Effector CD4-positive, alpha-beta T cell (primary cell): ENCODE data around the gene NUTM2A.
"Not testable (repeated sequence)": the region's sequence is repeated elsewhere in the genome, so short reads cannot be mapped to it uniquely, and the experiment has no call there.

Experiments used
- DNase-seq: peaks from one replicate; pipeline ENCODE4 v3.0.0-alpha.2; 2020
- total RNA-seq: gene quantifications from one replicate; lab custom pipeline; 2026; lab: John Stamatoyannopoulos, UW

The NUTM2A gene, protein sequence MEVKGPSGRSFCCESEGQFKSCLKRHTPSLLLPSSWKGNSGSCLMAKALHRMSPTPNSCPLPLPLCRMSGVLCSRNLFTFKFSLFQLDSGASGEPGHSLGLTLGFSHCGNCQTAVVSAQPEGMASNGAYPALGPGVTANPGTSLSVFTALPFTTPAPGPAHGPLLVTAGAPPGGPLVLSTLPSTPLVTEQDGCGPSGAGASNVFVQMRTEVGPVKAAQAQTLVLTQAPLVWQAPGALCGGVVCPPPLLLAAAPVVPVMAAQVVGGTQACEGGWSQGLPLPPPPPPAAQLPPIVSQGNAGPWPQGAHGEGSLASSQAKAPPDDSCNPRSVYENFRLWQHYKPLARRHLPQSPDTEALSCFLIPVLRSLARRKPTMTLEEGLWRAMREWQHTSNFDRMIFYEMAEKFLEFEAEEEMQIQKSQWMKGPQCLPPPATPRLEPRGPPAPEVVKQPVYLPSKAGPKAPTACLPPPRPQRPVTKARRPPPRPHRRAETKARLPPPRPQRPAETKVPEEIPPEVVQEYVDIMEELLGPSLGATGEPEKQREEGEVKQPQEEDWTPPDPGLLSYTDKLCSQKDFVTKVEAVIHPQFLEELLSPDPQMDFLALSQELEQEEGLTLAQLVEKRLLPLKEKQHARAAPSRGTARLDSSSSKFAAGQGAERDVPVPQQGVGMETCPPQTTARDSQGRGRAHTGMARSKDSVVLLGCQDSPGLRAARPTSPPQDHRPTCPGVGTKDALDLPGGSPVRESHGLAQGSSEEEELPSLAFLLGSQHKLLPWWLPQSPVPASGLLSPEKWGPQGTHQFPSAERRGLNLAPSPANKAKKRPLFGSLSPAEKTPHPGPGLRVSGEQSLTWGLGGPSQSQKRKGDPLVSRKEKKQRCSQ
- total RNA-seq = 0.75 reads per million

DNA sequence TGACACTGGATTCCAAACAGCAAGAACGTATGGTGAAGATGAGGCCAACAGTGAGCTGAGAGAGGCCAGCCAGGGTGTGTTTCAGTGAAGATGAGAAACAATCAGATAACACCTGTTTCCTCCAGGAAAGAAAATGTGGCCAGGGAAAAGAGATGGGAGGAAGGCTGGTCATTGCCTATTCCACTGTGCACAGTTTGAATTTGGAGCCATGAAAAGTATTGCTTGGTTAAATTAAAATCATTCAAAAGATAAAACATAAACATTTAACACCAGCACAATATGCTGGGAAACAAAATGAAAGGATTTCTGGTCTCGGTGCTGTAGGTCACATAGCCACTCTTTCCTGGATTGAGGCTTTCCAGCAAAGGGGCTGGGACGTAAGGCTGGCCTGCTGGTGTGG is at the start of gene NUTM2A:
Gene NUTM2A (plus strand): TSS at position 301 of the 400 bp plus-strand sequence. CDS start 383 bp downstream, outside the sequence.
- not testable (repeated sequence) for DNase-seq

DNA sequence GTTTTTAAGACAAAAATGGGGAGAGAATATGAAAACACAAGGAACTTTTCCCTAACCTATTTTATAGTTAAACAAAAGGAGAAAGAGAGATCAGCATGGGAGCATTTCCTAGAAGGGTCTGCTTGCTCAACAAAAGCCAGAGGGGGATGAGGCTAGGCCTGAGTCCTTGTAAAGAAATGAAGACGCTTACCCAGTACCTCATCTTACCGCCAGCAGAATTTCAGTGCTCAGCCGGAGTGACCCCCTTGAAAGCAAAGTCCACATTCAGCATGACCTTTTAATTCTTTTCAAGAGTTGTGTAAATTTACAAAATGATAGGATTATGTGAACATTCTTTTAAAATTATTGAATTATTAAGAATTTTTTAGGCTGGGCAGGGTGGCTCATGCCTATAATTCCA is 47.7 kb upstream of the NUTM2A start:
- not testable (repeated sequence) for DNase-seq

DNA sequence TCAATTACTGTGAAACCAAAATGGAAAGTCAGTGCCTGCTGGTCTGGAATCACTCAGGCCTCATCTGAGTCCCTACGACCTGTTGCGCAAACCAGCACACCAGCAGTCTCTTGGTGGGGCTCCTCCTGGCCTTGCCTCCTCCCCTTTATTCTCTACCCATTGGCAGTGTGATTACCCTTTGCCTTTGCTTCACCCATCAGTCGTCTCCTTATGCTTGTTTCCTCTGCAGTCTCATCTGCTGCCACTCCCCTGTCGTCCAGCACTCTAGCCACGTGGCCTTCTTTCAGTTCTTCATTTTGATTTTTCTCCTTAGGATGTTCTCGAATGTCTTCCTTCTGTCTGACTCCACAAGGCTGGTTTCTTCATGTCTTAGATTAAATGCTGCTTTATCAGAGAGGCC is 40.8 kb upstream of the NUTM2A start:
- not testable (repeated sequence) for DNase-seq

DNA sequence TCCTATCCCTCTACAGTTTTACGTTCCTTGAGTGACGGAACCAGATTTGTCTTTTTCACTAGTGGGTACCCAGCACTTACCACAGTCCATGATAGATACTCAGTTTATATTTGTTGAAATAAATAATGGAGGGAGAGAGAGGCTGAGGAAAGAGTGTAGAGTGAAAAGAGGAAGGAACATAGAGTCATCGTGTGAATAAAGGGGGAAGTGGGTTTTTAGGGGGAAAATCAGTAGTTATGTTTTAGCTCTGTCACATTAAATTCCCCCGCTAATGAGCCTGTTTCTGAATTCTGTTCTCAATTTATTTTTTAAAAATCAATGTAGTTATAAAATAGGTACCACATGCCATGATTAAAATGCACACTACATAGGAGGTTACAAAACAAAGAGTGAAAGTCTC is 39.2 kb upstream of the NUTM2A start:
- DNase-seq = not testable (repeated sequence)

DNA sequence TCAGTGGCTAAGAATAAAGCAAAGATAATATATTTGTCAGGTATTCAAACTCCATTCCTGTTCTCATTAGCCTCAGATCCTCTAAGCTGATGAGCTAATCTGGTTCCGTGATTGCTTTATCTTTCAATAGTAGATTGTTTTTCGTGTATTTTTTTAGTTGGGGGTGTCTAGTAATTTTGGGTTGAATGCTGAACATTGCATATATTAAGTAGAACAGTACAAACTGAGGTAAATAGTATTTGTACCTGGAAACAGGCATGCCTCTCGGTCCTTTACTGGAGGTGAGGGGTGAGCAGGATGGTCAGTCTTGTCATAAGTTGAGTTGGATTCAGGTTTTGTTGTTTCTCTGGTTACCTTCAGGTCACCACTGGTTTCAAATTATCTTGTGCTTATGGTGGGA is 37.7 kb upstream of the NUTM2A start:
- not testable (repeated sequence) for DNase-seq

DNA sequence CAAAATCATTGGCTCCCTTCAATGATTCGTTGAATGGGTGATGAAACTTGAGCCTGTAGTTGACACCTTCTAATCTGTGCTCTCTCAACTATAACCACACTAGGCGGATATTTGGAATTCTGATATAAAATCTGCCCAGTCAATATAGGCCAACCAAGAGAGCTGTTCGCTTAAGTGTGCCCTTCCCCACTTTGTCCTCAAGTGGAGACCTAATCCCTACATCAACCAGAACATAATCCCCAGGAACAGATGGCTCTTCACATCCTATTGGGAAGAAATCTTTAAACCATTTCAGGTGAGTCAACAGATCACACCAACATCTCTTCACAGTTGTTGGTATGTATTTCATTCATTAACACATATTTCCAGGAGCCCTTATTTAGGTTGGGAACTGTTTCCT is 33.4 kb upstream of the NUTM2A start:
- DNase-seq = not testable (repeated sequence)

DNA sequence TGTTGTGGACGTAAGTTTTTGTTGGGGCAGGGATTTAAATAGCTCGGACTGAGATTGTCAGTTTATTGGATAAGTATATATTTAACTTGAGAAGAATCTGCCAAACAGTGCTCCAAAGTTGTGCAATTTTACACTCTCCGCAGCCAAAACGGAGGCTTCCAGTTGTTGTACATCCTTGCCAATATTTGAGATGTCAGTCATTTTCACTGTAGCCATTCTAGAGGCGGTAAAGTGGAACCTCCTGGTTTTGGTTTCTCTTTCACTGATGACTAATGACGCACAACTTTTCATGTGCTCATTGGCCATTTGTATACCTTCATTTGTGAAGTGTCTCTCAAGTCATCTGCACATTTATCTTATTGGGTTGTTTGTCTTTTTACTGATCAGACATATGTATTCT is 24.3 kb upstream of the NUTM2A start:
- DNase-seq = peak; percentile 6

DNA sequence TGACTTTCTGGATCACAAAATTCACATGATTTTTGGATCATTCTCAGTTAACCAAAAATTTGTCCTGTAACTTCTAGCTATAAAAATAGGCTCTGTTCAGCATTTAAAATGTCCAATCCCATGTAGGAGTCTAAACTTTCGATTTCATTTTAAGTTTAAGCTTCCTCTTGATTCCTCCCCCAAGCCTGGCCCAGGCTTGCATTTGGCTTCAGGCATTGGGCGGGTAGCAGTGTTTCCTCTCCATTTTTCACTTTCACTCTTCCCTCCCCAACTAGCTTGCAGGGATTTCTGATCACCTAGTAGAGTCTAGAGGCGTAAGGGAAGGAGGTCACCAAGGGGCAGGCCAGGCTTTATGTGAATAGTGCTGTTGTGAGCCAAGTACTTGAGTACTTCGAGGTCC is 20.4 kb upstream of the NUTM2A start:
- DNase-seq = not testable (repeated sequence)

DNA sequence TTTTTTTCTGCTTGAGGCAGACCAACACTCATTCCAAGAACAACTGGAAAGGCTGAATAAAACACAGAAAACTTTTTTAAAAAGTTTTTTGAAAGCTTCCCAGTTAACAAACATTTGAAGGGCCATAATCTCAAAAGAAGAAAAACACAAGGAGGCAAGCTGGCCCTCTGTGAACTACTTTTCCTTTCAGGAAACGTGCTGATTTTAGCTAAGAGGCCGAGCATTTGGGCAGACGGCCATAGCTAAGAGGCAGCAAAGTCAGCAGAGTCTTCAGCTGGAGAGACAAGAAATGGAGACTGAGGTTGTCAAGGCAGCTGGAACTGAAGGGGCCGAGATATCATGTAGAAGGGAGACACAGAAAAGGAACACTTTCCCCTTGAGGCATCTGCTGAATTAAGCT is 18.3 kb upstream of the NUTM2A start:
- not testable (repeated sequence) for DNase-seq

DNA sequence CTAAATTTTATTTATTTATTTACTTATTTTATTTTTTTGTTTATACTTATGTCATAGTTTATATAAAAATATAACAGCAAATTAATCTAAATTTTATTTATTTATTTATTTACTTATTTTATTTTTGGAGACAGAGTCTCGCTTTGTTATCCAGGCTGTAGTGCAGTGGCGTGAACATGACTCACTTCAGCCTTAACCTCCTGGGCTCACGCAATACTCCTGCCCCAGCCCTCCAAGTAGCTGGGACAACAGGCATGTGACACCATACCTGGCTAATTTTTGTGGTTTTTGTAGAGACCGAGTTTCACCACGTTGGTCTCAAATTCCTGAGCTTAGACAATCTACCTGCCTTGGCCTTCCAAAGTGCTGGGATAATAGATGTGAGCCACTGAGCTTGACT is 14.9 kb upstream of the NUTM2A start:
- not testable (repeated sequence) for DNase-seq

DNA sequence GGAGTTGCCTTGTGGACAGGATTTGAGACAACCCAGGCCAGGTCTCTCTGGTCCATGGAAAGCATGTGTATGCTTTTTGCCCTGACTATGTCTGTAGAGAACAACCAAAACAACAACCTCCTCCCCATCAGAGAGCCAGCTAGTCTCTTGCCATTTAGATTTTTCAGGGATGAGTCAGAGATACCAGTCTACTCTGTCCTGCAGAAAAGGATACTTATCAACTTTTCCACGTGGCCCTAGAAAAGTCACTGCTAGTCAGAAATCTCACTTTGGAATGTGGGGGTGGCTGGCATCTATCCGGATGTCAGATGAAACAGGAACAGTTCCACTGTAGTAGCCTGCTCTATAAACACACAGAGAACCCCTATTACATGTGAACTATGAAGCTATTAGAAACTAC is 13.4 kb upstream of the NUTM2A start:
- not testable (repeated sequence) for DNase-seq

DNA sequence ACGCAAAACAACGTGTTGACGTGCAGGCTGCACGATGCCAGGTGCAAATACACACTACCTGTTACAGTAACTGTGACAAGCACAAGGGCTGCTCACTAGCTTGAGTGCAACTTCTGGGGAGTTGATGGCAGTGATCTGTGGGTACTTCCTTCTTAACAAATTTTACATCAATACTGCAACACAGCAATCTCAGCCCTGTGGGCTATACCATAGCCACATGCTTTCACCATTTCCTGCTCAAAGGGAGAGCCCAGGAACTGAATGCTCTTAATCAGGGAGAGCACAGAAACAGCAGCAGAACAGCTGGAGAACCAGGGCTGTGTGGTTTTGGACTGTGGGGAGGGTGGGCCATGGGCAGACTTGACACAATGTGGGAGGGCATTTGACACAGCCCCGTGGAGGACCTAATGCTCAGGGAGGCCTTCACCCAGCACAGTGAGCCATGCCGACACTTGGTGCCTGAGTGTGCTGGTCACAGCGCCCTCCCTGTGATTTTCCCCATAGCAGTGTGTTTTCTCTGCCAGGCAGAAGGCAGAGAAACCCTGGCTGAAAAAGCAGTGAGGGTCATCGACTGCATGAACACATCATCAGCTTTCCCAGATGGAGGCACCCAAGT is 12.0 kb upstream of the NUTM2A start:
- DNase-seq = not testable (repeated sequence)

DNA sequence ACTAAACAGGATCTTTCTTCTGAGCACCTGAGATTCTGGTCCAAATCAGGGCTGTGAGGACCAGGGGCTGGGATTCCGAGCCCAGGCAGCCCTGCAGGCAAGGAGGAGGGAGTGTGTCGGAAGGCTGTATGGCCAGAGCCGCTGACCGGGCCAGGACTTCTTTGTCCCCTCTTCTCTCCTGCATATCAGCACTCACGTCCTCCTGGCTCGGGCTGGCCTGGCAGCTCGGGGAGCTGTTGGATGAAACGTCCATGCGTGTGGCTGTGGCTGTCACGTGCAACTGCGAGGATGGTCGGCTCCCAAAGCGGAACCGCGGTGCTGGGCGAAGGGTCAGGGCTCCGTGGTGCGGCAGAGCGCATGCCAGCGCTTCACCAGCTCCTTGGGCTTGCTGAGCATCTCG is 11.4 kb upstream of the NUTM2A start:
- DNase-seq = not testable (repeated sequence)

DNA sequence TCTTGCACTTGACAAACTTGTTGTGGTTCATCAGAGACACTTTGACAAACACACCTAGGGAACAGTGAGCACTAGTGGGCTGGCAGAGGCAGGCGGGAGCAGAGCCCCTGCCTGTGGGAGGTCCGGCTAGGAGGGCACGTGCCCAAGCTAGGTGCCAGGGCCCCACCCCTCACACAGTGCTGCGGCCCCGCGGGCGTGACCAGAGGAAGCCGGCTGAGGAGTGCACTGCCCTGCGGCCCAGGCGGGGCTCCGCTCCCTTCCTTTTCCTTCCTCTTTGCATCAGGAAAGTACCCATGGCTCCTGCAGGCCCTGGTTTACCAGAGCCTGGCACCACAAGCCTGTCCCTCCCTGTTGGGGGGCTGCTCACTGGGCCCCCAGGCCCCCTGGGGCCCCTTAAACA is 9.1 kb upstream of the NUTM2A start:
- DNase-seq = not testable (repeated sequence)

DNA sequence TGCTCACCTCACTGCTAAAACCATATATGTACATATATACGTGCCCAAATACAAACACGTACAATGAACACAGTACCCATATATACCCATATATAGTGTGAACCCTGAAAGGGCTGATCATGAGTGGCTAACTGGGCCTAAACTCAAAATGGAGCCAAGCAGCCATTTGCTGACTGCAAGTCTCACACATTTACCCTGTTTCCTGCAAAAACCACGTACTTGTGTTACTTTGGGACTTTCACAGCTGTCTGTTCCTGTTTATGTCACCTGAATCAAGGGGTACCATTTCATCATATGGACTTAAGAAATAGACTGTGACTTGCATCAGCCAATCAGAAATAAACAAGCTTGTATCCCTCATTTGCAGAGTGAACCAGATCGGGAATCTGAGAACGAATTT is 5.9 kb upstream of the NUTM2A start:
- not testable (repeated sequence) for DNase-seq

DNA sequence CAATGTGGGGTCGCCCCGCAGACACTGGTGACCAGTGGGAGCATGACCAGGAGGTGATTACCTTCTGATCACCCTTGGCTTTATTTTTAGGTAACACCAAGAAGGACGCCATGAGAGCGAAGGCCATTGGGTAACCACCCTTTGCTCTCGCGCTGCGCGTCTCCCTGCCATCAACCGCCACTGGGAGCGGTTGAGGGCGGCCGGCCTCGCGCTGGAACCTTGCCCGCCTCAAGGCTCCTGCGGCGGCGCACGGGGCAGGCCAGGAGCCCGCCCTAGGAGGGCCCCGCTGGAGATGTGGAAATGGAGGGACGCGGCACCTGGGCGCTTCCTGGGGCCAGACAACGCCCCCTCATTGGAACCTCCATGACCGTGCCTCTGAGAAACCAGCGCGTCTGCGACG is 2.5 kb upstream of the NUTM2A start:
- DNase-seq = not testable (repeated sequence)

DNA sequence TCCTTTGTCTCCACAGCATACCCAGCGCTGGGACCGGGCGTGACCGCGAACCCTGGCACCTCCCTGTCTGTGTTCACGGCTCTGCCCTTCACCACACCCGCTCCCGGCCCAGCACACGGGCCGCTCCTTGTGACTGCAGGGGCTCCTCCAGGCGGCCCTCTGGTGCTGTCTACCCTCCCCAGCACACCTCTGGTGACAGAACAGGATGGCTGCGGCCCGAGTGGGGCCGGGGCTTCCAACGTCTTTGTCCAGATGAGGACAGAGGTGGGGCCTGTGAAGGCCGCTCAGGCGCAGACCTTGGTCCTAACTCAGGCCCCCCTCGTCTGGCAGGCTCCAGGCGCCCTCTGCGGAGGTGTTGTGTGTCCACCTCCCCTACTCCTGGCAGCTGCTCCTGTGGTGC is 3.0 kb downstream of the NUTM2A start:
- DNase-seq = not testable (repeated sequence)

DNA sequence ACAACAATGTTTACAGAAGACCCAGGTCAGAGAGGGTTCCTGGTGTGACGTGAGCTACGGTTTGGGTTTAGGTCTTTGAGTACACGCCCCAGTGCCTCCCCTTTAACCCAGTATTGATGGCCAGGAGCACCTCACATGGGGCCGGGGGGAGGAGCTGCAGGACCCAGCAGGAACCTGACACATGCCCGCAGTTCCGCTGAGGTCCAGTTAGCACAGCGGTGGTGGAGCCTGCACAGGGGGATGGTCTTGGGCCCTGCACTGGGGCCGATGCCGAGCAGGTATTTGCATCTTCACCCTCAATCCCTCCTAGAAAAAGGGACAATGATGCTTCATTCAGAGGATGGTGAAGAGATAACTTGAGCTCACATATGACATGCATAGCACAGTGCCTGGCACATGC is 4.0 kb downstream of the NUTM2A start:
- DNase-seq = not testable (repeated sequence)

DNA sequence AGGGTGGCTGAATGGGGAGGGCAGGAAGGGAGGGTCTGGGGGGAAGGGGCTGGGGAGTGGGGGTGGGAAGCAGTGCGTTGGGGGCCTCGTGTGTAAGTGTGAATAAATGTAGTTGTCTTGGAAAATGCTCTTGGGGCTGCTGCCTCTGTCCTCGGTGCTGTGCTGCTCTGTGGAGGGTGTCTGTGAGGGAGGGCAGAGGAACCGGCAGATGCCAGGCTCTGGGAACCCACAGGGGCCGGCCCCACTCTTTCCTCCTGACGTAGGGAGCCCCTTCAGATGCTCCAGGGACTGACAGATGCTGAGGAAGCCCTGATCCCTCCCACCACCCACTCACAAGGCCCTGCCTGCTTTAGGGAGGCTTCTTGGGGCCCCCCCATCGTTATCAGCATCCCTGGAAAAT is 9.6 kb downstream of the NUTM2A start:
- DNase-seq = not testable (repeated sequence)

DNA sequence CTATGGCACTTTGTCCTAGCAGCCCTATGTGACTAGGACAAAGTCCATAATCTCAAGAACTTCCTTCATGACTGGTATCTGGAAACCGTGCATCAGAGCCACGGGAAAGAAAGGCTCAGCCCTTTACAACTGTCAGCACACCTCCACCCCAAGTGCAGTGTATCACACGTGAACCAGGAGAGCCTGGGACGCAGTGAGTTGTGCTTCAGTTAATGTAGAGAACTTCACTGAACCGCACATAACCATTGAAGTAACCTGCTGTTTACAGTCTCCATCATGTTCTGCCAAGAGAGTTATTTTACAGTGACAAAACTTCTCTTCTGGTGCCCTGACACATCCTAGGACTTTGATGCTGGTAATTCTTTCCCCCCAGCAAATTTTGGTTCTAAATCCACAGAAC is 12.0 kb downstream of the NUTM2A start:
- not testable (repeated sequence) for DNase-seq

DNA sequence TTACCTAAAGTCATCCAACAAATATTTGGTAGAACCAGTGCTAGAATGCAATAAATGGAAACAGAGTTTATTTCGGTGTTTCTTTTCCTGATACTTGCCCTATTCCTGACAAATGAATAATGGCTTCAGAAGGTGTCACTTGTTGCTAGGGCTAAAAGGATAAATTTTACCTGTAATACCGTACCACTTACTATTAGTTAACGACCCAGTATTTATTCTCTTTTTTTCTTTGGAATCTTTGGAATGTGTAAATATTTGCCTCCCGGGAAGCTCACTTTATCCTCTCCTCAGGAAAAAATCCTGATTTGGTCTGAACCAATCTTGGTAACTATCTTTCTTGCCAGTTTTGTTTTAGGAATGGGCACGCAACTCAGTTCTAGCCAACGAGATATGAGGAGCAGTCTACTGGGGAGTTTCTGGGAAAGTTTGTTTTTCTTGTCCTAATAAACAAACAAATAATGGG is 14.1 kb downstream of the NUTM2A start:
- not testable (repeated sequence) for DNase-seq

DNA sequence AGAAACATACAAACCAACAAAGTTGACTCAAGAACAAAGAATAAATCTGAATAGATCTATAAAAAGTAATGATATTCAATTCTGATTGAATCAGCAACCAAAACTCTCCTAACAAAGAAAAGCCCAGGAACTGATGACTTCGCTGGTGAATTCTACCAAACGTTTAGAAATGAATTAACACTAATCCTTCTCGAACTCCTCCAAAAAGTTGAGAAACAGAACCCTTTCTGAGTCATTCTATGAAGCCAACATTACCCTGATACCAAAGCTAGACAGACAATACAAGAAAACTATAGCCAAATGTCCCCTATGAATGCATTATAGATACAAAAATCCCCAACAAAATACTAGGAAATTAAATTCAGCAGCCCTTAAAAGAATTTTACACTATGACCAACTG is 16.9 kb downstream of the NUTM2A start:
- DNase-seq = not testable (repeated sequence)

DNA sequence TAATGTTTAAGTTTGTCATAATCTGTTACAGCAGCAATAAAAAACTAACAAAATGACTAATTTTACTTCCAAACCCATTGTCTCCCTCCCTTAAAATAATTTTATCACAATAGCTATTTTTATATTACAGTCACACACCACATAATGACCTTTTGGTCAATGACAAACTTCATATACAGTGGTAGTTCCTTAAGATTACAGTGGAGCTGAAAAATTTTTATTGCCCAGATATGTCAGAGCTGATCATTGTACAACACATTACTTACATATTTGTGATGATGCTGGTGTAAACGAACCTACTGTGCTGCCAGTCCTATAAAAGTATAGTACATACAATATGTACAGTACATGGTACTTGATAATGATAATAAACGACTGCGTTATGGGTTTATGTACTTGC is 22.1 kb downstream of the NUTM2A start:
- DNase-seq = not testable (repeated sequence)
